ENCODE results near the gene PGC.

Gene PGC

DNA sequence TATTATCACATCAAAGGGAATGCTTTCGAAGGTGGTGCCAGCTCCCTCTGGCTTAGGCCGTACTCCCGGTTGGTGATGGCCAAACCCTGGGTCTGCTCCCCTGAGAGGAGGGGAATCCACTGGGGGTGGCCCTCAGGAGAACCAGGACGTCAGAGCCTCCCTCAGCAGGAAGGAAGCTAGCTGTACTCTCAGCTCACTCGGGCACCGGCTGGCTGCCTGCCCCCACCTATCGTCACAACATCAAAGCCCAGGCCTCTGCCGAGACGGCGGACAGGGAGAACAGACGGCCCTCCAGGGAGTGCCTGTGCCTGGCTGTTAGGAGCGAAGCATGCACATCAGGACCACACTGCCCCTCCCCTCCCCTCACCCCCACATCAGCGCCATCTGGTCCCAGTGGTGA lies 9.2 kb upstream of the PGC start:
- no peaks in the 10 kb centered on the region for H3K9me3 Mint-ChIP-seq
- H3K36me3 Mint-ChIP-seq (ENCODE audit: insufficient read depth), result no peaks in the 10 kb centered on the region
- H3K4me3 Mint-ChIP-seq, result no peak overlapping the region
- H3K4me1 Mint-ChIP-seq, result no peaks in the 10 kb centered on the region
- no peaks in the 10 kb centered on the region for H3K27me3 Mint-ChIP-seq
- no peak overlapping the region for H3K27ac Mint-ChIP-seq (ENCODE audit: low read depth)
- DNase-seq (ENCODE audit: low spot score in 2 of 2) (no peak), ATAC-seq (replicated peaks; ENCODE audit: extremely low read depth, poor library complexity, severe bottlenecking) (no peak)

DNA sequence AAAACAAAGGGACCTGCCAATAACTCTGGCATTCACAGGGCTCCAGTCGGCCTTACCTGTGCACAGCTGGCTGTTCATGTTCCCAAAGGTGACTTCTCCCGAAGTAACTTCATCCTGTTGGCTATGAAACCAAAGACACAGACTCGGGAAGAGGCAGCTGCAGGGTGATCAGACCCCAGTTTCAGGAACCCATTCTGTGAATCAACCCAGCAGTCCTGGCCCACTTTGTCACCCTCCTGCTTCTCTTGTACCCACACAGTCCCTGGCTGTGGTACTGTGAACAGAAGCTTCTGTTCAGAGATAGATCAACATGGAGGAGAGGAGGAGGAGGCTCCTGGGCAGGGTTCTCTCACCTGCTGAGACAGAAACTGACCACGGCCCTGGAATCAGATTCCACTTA lies 8.7 kb upstream of the PGC start:
- Mint-ChIP-seq H3K27ac (ENCODE audit: low read depth) (no peak overlapping the region), H3K36me3 (ENCODE audit: insufficient read depth) (no peaks in the 10 kb centered on the region), H3K4me1 (no peaks in the 10 kb centered on the region), H3K27me3 (no peaks in the 10 kb centered on the region), H3K9me3 (no peaks in the 10 kb centered on the region), H3K4me3 (no peak overlapping the region)
- ATAC-seq (replicated peaks; ENCODE audit: extremely low read depth, poor library complexity, severe bottlenecking), result no peak
- DNase-seq (ENCODE audit: low spot score in 2 of 2), result no peak

DNA sequence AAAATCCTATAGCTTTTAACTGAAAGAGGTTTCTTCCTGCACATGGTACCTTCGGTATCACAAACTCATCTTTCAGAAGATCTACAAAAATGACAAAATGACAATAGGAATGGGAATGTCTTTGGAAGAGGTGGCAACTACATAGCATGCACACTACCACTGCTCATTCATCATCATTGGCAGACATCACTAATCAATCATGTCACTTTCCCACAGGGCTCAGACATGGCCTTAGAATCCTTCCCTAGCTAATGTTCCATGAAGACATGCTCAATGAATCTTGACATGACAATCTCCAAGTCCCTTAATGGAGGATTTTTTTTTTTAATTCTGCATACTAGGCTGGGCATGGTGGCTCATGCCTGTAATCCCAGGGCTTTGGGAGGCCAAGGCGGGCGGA lies 3.2 kb upstream of the PGC start:
- no peaks in the 10 kb centered on the region for H3K9me3 Mint-ChIP-seq
- H3K4me1 Mint-ChIP-seq, result no peaks in the 10 kb centered on the region
- DNase-seq (ENCODE audit: low spot score in 2 of 2) (no peak), ATAC-seq (replicated peaks; ENCODE audit: extremely low read depth, poor library complexity, severe bottlenecking) (no peak)
- no peaks in the 10 kb centered on the region for H3K27me3 Mint-ChIP-seq
- H3K4me3 Mint-ChIP-seq, result no peak overlapping the region
- H3K36me3 Mint-ChIP-seq (ENCODE audit: insufficient read depth), result peaks cover 3% of the 10 kb centered on the region
- H3K27ac Mint-ChIP-seq (ENCODE audit: low read depth), result no peak overlapping the region

DNA sequence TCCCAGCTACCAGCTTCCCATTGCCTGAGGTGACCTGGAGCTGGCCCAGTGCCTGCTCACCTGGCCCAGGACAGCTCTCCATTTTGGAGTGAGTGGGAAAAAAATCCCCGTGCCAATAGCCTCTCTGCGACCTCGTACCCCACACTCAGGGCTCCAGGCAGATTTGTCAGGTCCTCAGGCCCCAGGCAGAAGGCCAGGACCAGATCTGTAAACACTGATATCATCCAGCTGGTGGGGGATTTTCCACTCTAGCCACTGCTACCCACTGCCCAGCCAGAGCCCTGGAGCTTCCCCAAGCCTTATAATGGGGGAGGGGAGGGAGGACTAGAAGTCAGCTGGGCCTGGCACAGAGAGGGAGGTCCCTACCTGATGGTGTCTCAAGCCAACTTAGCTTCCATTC lies 1.3 kb upstream of the PGC start:
- ATAC-seq (replicated peaks; ENCODE audit: extremely low read depth, poor library complexity, severe bottlenecking) (no peak), DNase-seq (ENCODE audit: low spot score in 2 of 2) (no peak)
- no peaks in the 10 kb centered on the region for H3K4me1 Mint-ChIP-seq
- H3K27me3 Mint-ChIP-seq, result no peaks in the 10 kb centered on the region
- H3K9me3 Mint-ChIP-seq, result no peaks in the 10 kb centered on the region
- no peak overlapping the region for H3K27ac Mint-ChIP-seq (ENCODE audit: low read depth)
- peaks cover 3% of the 10 kb centered on the region for H3K36me3 Mint-ChIP-seq (ENCODE audit: insufficient read depth)
- no peak overlapping the region for H3K4me3 Mint-ChIP-seq

DNA sequence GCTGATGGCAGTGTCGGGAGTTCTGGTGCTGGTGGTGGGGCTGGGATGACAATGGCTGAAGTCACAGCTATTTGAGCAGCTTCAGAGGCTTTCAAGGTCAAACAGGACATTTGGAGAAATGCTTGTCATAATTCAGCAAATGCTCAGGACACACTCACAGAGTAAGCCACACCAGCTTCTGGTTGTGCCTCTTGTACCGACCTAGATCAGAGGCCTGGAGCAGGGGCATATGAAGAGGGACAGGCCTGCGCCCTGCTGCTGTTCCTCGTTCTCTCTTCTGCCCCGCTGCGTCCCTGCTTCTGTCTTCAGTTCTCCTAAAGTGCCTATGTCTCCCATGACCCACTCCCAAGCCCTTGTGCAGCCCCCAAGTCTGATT lies 893 bp upstream of the PGC start:
- no peak overlapping the region for H3K27ac Mint-ChIP-seq (ENCODE audit: low read depth)
- ATAC-seq (replicated peaks; ENCODE audit: extremely low read depth, poor library complexity, severe bottlenecking), result no peak
- H3K4me3 Mint-ChIP-seq, result no peak overlapping the region
- DNase-seq (ENCODE audit: low spot score in 2 of 2), result no peak
- H3K27me3 Mint-ChIP-seq, result no peaks in the 10 kb centered on the region
- no peaks in the 10 kb centered on the region for H3K9me3 Mint-ChIP-seq
- peaks cover 3% of the 10 kb centered on the region for H3K36me3 Mint-ChIP-seq (ENCODE audit: insufficient read depth)
- H3K4me1 Mint-ChIP-seq, result no peaks in the 10 kb centered on the region

DNA sequence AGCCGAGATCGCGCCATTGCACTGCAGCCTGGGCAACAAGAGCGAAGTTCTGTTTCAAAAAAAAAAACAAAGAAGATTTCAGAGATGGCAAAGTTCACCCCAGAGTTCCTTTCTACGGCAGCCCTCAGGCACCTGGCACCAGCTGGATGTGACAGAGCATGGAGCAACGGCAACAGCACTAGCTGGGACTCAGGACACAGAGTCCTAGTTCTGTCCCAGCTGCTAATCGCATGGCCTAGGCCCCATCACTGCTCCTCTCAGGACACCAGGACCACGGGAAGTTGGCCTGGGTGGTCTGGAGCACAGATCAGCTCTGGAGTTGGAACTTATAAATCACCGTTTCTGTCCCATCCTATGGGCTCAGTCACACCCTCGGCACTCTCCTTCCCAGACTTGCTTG lies 1.1 kb downstream of the PGC start:
- H3K4me3 Mint-ChIP-seq, result no peak overlapping the region
- peaks cover 3% of the 10 kb centered on the region for H3K36me3 Mint-ChIP-seq (ENCODE audit: insufficient read depth)
- H3K4me1 Mint-ChIP-seq, result no peaks in the 10 kb centered on the region
- DNase-seq (ENCODE audit: low spot score in 2 of 2) (no peak), ATAC-seq (replicated peaks; ENCODE audit: extremely low read depth, poor library complexity, severe bottlenecking) (no peak)
- no peak overlapping the region for H3K27ac Mint-ChIP-seq (ENCODE audit: low read depth)
- no peaks in the 10 kb centered on the region for H3K27me3 Mint-ChIP-seq
- H3K9me3 Mint-ChIP-seq, result no peaks in the 10 kb centered on the region

DNA sequence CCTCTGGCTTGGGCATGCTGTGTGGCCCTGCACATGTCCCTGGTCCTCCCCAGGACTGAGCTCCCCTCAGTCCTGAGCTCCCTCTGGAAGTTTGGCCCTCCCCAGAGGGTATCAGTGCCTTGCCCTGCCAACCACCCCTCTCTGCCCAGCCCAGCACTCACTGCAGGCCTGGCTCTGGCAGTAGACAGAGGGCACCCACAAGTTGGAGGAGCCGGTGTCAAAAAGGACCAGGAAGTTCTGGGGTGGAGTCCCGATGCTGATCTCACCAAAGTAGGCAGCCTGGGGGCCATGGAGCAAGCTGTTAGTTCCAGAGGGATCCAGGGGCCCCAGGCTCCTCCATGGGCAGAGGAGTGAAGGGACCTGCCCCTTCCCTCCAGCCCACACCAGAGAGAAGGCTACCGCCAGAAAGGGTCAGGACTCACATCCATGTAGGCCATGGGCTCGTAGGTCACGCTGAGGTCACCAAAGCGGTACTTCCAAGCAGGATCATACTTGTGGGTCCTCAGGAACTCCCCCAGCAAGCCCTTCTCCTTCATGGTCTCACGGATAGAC lies 2.9 kb downstream of the PGC start:
- Mint-ChIP-seq H3K4me1 (no peaks in the 10 kb centered on the region), H3K4me3 (no peak overlapping the region), H3K27ac (ENCODE audit: low read depth) (no peak overlapping the region), H3K27me3 (no peaks in the 10 kb centered on the region), H3K9me3 (no peaks in the 10 kb centered on the region), H3K36me3 (ENCODE audit: insufficient read depth) (peaks cover 3% of the 10 kb centered on the region)
- ATAC-seq (replicated peaks; ENCODE audit: extremely low read depth, poor library complexity, severe bottlenecking) (no peak), DNase-seq (ENCODE audit: low spot score in 2 of 2) (no peak)

DNA sequence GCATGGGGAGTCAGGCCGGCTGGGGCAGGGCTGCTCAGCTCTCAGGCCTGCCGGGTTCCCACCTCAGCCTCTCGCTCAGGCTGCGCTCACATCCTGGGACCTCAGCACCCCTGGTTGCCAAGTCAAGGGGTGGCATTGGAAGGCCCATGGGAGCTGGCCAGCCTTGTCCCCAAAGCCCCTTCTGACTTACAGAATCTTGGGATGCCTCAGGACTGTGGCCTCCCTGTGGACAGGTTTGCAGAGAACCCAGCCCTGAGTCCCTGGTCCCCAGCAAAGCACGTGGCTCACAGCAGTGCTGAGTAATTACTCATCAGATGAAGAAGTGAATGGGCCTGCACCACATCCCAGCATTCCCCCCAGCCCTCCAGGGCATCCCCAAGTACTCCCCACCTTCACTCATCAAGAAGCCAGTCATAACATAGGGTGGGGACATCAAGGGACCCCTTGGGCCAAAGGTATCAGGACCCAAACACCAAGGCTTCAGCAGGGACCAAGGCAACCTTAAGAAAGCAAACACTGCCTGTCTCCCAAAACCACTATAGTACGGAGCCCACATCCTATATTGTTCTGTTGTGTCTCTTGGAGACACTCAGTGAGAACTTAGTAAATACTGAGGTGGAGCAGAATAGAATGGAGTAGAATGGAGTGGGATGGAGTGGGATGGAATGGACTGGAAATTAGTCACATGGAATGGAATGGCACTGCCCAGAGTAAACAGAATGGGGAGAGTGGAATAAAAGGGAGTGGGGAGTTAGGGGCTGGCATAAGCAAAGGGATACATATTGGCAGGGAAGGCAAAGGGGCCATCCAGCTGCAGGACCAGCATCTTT lies 3.6 kb downstream of the PGC start:
- Mint-ChIP-seq H3K4me3 (no peak overlapping the region), H3K4me1 (no peaks in the 10 kb centered on the region), H3K9me3 (no peaks in the 10 kb centered on the region), H3K36me3 (ENCODE audit: insufficient read depth) (peaks cover 1% of the 10 kb centered on the region), H3K27me3 (no peaks in the 10 kb centered on the region), H3K27ac (ENCODE audit: low read depth) (no peak overlapping the region)
- DNase-seq (ENCODE audit: low spot score in 2 of 2) (no peak), ATAC-seq (replicated peaks; ENCODE audit: extremely low read depth, poor library complexity, severe bottlenecking) (no peak)

DNA sequence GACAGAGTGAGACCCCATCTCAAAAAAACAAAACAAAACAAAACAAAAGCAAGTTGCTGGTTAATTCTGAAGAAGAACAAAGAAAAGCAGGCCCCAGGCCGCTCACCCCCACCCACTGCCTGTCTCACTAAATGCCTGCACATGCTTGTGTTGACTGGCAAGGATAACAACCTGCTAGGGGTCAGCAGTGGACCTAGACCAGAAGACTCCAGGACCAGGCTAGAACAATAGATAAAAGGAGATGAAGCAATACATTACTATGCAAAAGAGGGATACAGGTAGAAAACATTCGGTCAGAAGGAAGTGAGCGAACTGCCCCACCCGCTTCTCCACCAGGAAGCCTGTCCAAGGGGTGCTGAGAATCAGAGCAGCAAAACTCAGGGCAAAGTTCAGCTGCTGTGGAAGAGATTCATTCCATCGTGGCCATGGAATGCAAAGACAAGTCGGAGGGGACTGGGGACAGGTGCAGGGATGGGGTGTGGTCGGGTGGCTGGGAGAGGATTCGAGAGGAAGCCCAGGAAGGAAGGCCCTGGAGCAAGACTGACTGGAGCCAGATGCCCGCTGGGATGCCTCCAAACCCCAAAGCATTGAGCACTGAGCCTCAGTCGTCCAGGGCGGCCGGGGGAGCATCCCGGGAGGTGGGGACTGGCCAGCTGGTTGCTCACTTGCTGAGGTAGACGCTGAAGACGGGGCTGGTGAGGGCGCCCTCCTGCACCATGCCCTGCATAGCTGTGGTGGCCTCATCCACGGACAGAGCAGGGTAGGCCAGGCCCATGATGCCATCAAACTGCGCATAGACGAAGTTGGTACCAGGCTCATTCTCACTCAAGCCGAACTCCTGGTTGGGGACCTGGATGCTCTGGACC lies 5.3 kb downstream of the PGC start:
- no peak overlapping the region for H3K4me3 Mint-ChIP-seq

DNA sequence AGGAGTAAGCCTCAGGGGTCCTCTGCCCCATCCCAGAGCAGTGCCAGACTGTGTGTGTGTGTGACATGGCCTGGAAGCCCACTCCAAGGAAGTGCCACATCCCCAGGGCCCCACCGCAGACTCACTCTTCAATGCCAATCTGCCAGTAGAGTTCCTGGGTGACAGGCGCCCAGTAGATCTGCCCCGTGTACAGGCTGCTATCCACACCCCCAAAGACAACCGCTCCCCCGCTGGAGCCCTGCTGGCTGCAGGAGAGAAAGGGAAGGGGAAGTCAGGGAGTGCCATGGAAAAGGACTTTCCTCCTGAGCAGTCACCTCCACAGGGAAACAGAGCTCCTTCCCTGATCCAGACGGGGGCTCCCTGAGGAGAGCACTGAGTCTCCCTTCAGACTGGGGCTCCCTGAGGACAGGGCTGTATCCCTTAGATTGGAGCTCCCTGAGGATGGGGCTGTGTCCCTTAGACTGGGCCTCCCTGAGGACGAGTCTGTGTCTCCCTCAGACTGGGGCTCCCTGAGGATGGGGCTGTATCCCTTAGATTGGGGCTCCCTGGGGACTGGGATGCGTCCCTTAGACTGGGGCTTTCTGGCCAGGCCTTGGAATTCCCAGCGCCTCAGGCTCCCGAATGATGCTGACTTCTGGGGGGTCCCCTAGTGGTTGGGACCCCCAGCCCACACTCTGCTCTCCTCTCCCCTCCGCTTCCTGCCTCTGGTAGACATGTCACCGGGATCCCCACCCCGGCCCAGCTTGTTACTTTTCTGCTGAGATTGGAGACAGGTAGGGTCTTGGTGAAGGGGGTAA lies 6.6 kb downstream of the PGC start:
- Mint-ChIP-seq H3K27ac (ENCODE audit: low read depth) (no peak overlapping the region), H3K36me3 (ENCODE audit: insufficient read depth) (peaks cover 5% of the 10 kb centered on the region), H3K4me1 (no peaks in the 10 kb centered on the region), H3K4me3 (no peak overlapping the region), H3K27me3 (no peaks in the 10 kb centered on the region), H3K9me3 (no peaks in the 10 kb centered on the region)
- ATAC-seq (replicated peaks; ENCODE audit: extremely low read depth, poor library complexity, severe bottlenecking) (no peak), DNase-seq (ENCODE audit: low spot score in 2 of 2) (no peak)

More for the DNA sequence above, 5.3 kb downstream of the PGC start:
- ATAC-seq (replicated peaks; ENCODE audit: extremely low read depth, poor library complexity, severe bottlenecking) (no peak), DNase-seq (ENCODE audit: low spot score in 2 of 2) (no peak)
- H3K27me3 Mint-ChIP-seq, result no peaks in the 10 kb centered on the region
- no peaks in the 10 kb centered on the region for H3K9me3 Mint-ChIP-seq
- H3K4me1 Mint-ChIP-seq, result no peaks in the 10 kb centered on the region
- peaks cover 1% of the 10 kb centered on the region for H3K36me3 Mint-ChIP-seq (ENCODE audit: insufficient read depth)
- no peak overlapping the region for H3K27ac Mint-ChIP-seq (ENCODE audit: low read depth)

DNA sequence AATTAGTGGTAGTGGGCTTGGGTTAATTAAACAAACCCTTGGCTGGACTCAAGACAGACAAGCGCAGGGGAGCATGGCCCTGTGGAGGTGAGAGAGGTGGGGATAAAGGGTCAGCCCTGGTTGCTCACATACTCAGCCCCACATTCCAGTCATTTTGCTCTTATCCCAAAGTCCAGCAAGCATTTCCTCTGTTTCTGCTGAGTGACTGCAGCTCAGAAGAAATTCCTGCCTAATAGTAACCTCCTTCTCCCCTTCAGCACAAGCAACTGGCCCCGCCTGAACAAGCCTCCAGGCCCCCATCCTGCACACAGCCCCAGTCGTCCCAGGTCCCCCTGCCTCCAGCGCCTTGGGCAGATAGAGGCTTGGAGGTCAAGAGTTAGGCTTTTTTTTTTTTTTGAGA lies 8.2 kb downstream of the PGC start:
- Mint-ChIP-seq H3K36me3 (ENCODE audit: insufficient read depth) (peaks cover 8% of the 10 kb centered on the region), H3K27me3 (no peaks in the 10 kb centered on the region), H3K27ac (ENCODE audit: low read depth) (no peak overlapping the region), H3K9me3 (no peaks in the 10 kb centered on the region), H3K4me1 (no peaks in the 10 kb centered on the region), H3K4me3 (no peak overlapping the region)
- no peak for ATAC-seq (replicated peaks; ENCODE audit: extremely low read depth, poor library complexity, severe bottlenecking)
- no peak for DNase-seq (ENCODE audit: low spot score in 2 of 2)

DNA sequence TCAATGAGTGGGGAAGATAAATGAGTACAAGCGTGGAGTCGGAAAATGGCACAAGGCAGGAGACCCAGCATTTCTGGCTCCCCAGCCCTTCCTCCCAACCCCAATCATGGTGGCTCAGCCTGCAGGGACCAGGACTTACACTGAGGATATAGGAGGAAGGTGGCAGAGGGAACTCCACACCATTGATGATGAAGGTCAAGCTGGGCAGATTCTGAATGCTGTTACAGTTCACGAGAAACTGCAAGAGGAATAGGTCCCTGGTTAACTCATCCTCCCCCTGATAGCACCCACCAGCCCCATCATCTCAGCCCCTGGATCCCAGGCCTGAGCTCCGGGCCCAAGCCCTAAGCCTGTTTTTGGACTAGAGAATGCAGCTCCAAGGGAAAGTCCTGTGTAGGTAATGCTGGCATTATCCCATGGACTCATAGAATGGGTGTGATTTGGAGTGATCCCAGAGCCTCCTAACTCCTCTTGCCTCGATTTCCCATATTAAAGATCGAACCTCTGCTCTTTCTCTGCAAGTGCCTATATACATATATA lies 9.5 kb downstream of the PGC start:
- no peak for ATAC-seq (replicated peaks; ENCODE audit: extremely low read depth, poor library complexity, severe bottlenecking)
- Mint-ChIP-seq H3K27ac (ENCODE audit: low read depth) (no peak overlapping the region), H3K9me3 (no peaks in the 10 kb centered on the region)

More for the DNA sequence above, 9.5 kb downstream of the PGC start:
- Mint-ChIP-seq H3K27me3 (no peaks in the 10 kb centered on the region), H3K4me3 (no peak overlapping the region), H3K4me1 (peaks cover 10% of the 10 kb centered on the region), H3K36me3 (ENCODE audit: insufficient read depth) (peaks cover 11% of the 10 kb centered on the region)
- DNase-seq (ENCODE audit: low spot score in 2 of 2), result no peak

Measured in central memory CD8-positive, alpha-beta T cell (primary cell).